Suprapubic skin (tissue), 4 donors: ENCODE measurements around the gene BICC1.

ENCODE experiments used
- EP300 ChIP-seq: sonication (generic); formaldehyde crosslinking; IDR thresholded peaks from one replicate; pipeline ENCODE4 v1.6.1; 2017; ENCODE audit warnings: antibody characterized with exemption
- POLR2AphosphoS5 ChIP-seq, 3 donors: sonication (generic); formaldehyde crosslinking; IDR thresholded peaks; one replicate each; pipeline ENCODE4 v1.6.1; 2017; ENCODE audit warnings: antibody characterized with exemption in 3 of 3
- TF ChIP-seq, protein P1 (sequence below), 2 donors: fragments of 200-600 bp in 1 of 2; fragments of 450-650 bp in 1 of 2; sonication (generic) in 1 of 2; IDR thresholded peaks; one replicate each; pipeline ENCODE4 v1.5.1; 2016 to 2019; ENCODE audit warnings: antibody characterized with exemption in 2 of 2, mild to moderate bottlenecking in 1 of 2, moderate library complexity in 1 of 2

DNA sequence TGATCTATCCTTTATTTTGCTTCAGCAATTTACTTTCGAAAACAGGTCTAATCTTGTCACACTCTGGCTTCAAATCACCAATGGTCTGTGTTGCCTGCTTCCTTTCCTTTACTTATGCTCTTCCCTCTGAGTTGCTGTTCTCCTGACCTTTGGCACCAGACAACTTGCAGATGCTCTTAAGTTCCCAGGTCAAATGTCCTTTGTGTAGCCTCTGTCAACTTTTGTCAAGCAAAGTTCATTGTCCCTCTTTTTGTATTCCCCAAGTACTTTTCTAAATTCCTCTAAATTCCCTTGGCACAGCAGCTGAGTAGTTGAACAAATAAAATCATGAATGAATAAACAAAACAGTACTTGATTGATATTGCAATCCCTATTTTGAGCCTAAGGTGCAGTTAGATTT lies 289.4 kb downstream of the BICC1 start:
- TF ChIP-seq, protein P1, sequence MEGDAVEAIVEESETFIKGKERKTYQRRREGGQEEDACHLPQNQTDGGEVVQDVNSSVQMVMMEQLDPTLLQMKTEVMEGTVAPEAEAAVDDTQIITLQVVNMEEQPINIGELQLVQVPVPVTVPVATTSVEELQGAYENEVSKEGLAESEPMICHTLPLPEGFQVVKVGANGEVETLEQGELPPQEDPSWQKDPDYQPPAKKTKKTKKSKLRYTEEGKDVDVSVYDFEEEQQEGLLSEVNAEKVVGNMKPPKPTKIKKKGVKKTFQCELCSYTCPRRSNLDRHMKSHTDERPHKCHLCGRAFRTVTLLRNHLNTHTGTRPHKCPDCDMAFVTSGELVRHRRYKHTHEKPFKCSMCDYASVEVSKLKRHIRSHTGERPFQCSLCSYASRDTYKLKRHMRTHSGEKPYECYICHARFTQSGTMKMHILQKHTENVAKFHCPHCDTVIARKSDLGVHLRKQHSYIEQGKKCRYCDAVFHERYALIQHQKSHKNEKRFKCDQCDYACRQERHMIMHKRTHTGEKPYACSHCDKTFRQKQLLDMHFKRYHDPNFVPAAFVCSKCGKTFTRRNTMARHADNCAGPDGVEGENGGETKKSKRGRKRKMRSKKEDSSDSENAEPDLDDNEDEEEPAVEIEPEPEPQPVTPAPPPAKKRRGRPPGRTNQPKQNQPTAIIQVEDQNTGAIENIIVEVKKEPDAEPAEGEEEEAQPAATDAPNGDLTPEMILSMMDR (IDR thresholded peaks at IDR 0.05) = no peak
- TF ChIP-seq POLR2AphosphoS5 (IDR thresholded peaks at IDR 0.05) = no peak
- no peak for TF ChIP-seq EP300
